T-helper 2 cell treated with Interferon-gamma antibody and Interleukin-4, amounts not matched to agents 5 μg/mL and 100 μg/mL, for 36 hours (primary cell): Measurements from ENCODE around the gene S100A8.

Experiments used
- DNase-seq: peaks from one replicate; pipeline ENCODE4 v3.0.0; 2021; ENCODE audit warnings: low spot score
- H3K27ac Mint-ChIP-seq: one replicate; pipeline ENCODE4 v1.8.0; 2021; ENCODE audit warnings: mild to moderate bottlenecking, mixed read lengths
- H3K27me3 Mint-ChIP-seq: one replicate; pipeline ENCODE4 v1.8.0; 2021; ENCODE audit warnings: low read depth, mixed read lengths
- H3K36me3 Mint-ChIP-seq: one replicate; pipeline ENCODE4 v1.8.0; 2021; ENCODE audit warnings: low read depth, mixed read lengths
- H3K4me1 Mint-ChIP-seq: one replicate; pipeline ENCODE4 v1.8.0; 2021; ENCODE audit warnings: low read depth, mixed read lengths
- H3K4me3 Mint-ChIP-seq: one replicate; pipeline ENCODE4 v1.8.0; 2022; ENCODE audit warnings: mild to moderate bottlenecking, moderate library complexity, mixed read lengths
- H3K9me3 Mint-ChIP-seq: one replicate; pipeline ENCODE4 v1.8.0; 2021; ENCODE audit warnings: mixed read lengths

The S100A8 gene

GRCh38 chr1:153357853-153358690 is 32.8 kb downstream of the S100A8 start, which contains the start of gene S100A9:
Gene S100A9, plus strand, starts transcription at chr1:153357854. Its CDS starts 430 bp downstream, at chr1:153358284.
- peaks cover 5% of the 10 kb centered on the region for H3K27me3 Mint-ChIP-seq
- no peaks in the 10 kb centered on the region for H3K9me3 Mint-ChIP-seq
- no peaks in the 10 kb centered on the region for H3K4me1 Mint-ChIP-seq
- H3K4me3 Mint-ChIP-seq = no peak within 1 kb of the TSS
- no peaks in the 10 kb centered on the region for H3K36me3 Mint-ChIP-seq
- no peak for DNase-seq
- no peak within 1 kb of the TSS for H3K27ac Mint-ChIP-seq

DNA sequence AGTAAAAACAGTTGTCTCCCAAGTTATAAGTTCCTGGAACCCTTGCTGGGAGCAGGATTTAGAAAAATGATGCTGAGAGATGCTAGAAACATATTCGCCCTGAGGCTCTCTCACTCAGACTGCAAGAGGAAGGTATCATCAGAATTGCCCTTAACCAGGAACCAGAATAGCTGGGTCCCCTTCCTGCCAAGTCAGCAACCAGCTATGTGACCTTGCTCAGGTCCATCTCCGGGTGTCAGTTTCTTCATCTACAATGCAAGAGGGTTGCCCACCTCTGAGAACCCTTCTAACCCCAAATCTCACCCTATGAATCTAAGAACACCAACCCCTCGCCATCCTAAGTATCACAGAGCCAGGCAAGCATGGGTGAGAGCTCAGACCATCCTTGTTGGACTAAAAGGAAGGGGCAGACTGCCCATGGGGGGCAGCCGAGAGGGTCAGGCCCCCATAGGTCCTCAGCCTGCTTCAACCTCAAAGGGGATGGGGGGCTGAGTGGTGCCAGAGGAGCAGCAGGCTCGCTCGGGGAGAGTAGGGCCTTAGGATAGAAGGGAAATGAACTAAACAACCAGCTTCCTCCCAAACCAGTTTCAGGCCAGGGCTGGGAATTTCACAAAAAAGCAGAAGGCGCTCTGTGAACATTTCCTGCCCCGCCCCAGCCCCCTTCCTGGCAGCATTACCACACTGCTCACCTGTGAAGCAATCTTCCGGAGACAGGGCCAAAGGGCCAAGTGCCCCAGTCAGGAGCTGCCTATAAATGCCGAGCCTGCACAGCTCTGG is 33.6 kb downstream of the S100A8 start:
- DNase-seq = no peak
- H3K36me3 Mint-ChIP-seq = no peaks in the 10 kb centered on the region
- H3K27ac Mint-ChIP-seq = no peak overlapping the region
- H3K4me3 Mint-ChIP-seq = no peak overlapping the region
- no peaks in the 10 kb centered on the region for H3K4me1 Mint-ChIP-seq
- H3K27me3 Mint-ChIP-seq = peaks cover 2% of the 10 kb centered on the region
- no peaks in the 10 kb centered on the region for H3K9me3 Mint-ChIP-seq

GRCh38 chr1:153356392-153357075 is 34.3 kb downstream of the S100A8 start:
- Mint-ChIP-seq H3K27me3 (peaks cover 2% of the 10 kb centered on the region), H3K27ac (no peak overlapping the region), H3K9me3 (no peaks in the 10 kb centered on the region), H3K36me3 (no peaks in the 10 kb centered on the region), H3K4me3 (no peak overlapping the region), H3K4me1 (no peaks in the 10 kb centered on the region)
- no peak for DNase-seq

DNA sequence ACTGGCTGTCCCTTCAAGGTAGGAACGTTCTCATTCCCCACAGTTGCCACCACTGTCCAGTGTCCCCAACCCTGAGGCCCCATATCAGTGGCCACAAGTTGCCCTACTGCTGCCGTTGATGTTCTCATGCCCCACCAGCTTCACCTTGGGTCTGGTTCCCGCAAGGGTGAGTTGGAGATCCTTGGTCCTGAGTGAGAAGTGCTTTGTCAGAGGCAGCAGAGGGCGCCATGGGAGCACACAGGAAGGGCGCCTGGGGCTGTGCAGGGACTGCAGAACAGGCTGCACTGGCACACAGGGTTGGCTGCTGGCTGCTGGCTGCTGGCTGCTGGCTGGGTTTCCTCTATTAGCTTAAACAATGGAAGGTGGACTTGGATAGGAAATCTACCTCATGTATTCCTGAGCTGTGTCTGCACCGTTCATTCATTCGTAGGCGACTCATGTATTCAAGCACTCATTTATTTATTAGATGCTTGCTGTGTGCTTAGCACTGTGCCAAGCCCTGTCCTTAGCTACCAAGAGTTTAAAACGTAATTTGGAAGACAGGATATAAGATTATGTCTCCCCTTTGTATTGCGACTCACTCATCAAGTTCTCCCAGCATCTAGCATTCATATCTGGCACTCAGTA is 35.3 kb downstream of the S100A8 start:
- Mint-ChIP-seq H3K27ac (no peak overlapping the region), H3K9me3 (no peaks in the 10 kb centered on the region), H3K4me3 (no peak overlapping the region), H3K4me1 (no peaks in the 10 kb centered on the region), H3K27me3 (peaks cover 2% of the 10 kb centered on the region), H3K36me3 (no peaks in the 10 kb centered on the region)
- DNase-seq = no peak

DNA sequence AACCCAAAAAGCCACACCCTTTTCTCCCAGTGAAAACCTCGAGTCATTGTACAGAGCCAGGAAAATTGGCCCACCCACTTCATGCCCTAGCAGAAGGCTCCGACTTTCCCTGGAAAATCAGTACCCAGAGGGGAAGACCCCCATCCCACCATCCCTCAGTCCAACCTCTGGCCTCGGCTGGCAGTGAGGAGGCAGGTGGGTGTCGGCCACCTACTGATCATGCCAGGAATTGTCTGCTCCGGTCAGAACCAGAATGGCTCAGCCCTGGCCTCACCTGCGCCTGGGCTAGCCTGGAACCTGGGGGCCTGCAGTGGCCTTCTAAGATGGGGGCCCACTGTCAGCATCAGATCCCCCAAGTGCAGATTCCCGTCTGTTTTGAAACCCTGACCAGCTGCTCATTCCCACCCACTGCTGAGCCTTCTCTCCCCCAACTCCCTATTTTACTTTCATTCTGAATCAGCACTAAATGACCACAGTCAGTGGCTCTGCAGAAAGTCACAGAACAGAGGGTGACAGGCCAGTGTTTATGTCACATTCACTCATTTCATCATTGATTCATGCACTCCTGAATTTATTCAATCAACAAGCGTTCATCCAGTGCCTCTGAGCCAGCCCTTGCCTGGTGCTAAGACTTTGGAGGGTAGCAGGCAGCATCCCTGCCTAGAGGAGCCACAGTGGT is 36.2 kb downstream of the S100A8 start:
- no peaks in the 10 kb centered on the region for H3K9me3 Mint-ChIP-seq
- H3K4me3 Mint-ChIP-seq = no peak overlapping the region
- no peaks in the 10 kb centered on the region for H3K4me1 Mint-ChIP-seq
- no peak for DNase-seq
- H3K27me3 Mint-ChIP-seq = peaks cover 4% of the 10 kb centered on the region
- H3K36me3 Mint-ChIP-seq = no peaks in the 10 kb centered on the region
- H3K27ac Mint-ChIP-seq = no peak overlapping the region

GRCh38 chr1:153353226-153353947 is 37.5 kb downstream of the S100A8 start:
- Mint-ChIP-seq H3K27me3 (peaks cover 4% of the 10 kb centered on the region), H3K27ac (no peak overlapping the region), H3K4me3 (no peak overlapping the region), H3K9me3 (no peaks in the 10 kb centered on the region), H3K36me3 (no peaks in the 10 kb centered on the region), H3K4me1 (no peaks in the 10 kb centered on the region)
- no peak for DNase-seq

GRCh38 chr1:153352523-153352922 is 38.4 kb downstream of the S100A8 start:
- H3K27ac Mint-ChIP-seq = no peak overlapping the region
- no peak overlapping the region for H3K4me3 Mint-ChIP-seq
- peak; percentile 35 for DNase-seq
- no peaks in the 10 kb centered on the region for H3K9me3 Mint-ChIP-seq
- H3K36me3 Mint-ChIP-seq = no peaks in the 10 kb centered on the region
- peaks cover 4% of the 10 kb centered on the region for H3K27me3 Mint-ChIP-seq
- no peaks in the 10 kb centered on the region for H3K4me1 Mint-ChIP-seq

- Mint-ChIP-seq H3K27me3 (peaks cover 9% of the 10 kb centered on the region), H3K36me3 (no peaks in the 10 kb centered on the region), H3K27ac (no peak overlapping the region)
Measured at GRCh38 chr1:153350321-153350957, 40.4 kb downstream of the S100A8 start.

GRCh38 chr1:153349363-153350320 is 41.2 kb downstream of the S100A8 start:
- Mint-ChIP-seq H3K27ac (no peak overlapping the region), H3K4me3 (no peak overlapping the region), H3K27me3 (peaks cover 9% of the 10 kb centered on the region), H3K4me1 (peaks cover 6% of the 10 kb centered on the region), H3K36me3 (no peaks in the 10 kb centered on the region), H3K9me3 (no peaks in the 10 kb centered on the region)
- DNase-seq = no peak

More at GRCh38 chr1:153350321-153350957, 40.4 kb downstream of the S100A8 start:
- DNase-seq = no peak
- Mint-ChIP-seq H3K4me1 (peaks cover 5% of the 10 kb centered on the region), H3K9me3 (no peaks in the 10 kb centered on the region), H3K4me3 (no peak overlapping the region)

GRCh38 chr1:153348511-153349362 is 42.1 kb downstream of the S100A8 start, which contains the start of gene PGLYRP4:
Gene PGLYRP4, minus strand, starts transcription at chr1:153348841. Its CDS starts 909 bp downstream, at chr1:153347932.
- Mint-ChIP-seq H3K9me3 (no peaks in the 10 kb centered on the region), H3K4me3 (no peak within 1 kb of the TSS), H3K4me1 (peaks cover 11% of the 10 kb centered on the region), H3K36me3 (no peaks in the 10 kb centered on the region), H3K27ac (no peak within 1 kb of the TSS), H3K27me3 (peaks cover 11% of the 10 kb centered on the region)
- DNase-seq = no peak

- Mint-ChIP-seq H3K27me3 (peaks cover 10% of the 10 kb centered on the region), H3K27ac (no peak overlapping the region), H3K9me3 (no peaks in the 10 kb centered on the region), H3K36me3 (no peaks in the 10 kb centered on the region), H3K4me1 (peaks cover 13% of the 10 kb centered on the region), H3K4me3 (no peak overlapping the region)
- DNase-seq = no peak
Measured at GRCh38 chr1:153347856-153348255, 43.0 kb downstream of the S100A8 start.
